A549 (cell line): Measurements from ENCODE around the gene ACTR2.

Experiments used
- ATOH8 ChIP-seq: fragments of 250-450 bp; sonication (Bioruptor Pico); IDR thresholded peaks from 2 replicates; pipeline ENCODE4 v1.5.0; 2020; ENCODE audit warnings: low read depth, mild to moderate bottlenecking, moderate library complexity
- CTCF ChIP-seq: fragments of >200 bp; sonication (Bioruptor Twin); formaldehyde crosslinking; IDR thresholded peaks from 3 replicates; pipeline ENCODE4 v1.5.1; 2016
- EHMT2 ChIP-seq: fragments of 200-600 bp; sonication (generic); IDR thresholded peaks from 2 replicates; pipeline ENCODE4 v1.6.1; 2016; ENCODE audit warnings: antibody characterized with exemption, low read depth, mild to moderate bottlenecking, moderate library complexity
- MAX ChIP-seq: IDR thresholded peaks from 2 replicates; pipeline ENCODE4 v1.6.1; 2012
- POLR2A ChIP-seq: IDR thresholded peaks from 2 replicates; pipeline ENCODE4 v1.6.1; 2012; ENCODE audit warnings: mild to moderate bottlenecking, low read length
- RAD21 ChIP-seq, 2 experiments: fragments of >200 bp in 1 of 2; sonication (Bioruptor Twin) in 1 of 2; formaldehyde crosslinking in 1 of 2; IDR thresholded peaks in 1 of 2; conservative IDR thresholded peaks in 1 of 2; 2 replicates in 1 of 2; 3 replicates in 1 of 2; pipeline ENCODE4 v1.6.1; 2012 to 2018; ENCODE audit warnings: inconsistent platforms in 1 of 2
- RFX5 ChIP-seq: fragments of 450-650 bp; IDR thresholded peaks from 2 replicates; pipeline ENCODE4 v1.7.1; 2014; ENCODE audit warnings: antibody characterized with exemption, mild to moderate bottlenecking, moderate library complexity
- SMC3 ChIP-seq: fragments of >200 bp; sonication (Bioruptor Twin); formaldehyde crosslinking; IDR thresholded peaks from 3 replicates; pipeline ENCODE4 v1.6.1; 2018; ENCODE audit warnings: inconsistent platforms

GRCh38 chr2:65275141-65275915 is 47.7 kb downstream of the ACTR2 start:
- no peak for TF ChIP-seq CTCF
- TF ChIP-seq ATOH8 (CRISPR knock-in tag), result no peak
- TF ChIP-seq POLR2A, result no peak
- no peak for TF ChIP-seq SMC3
- no peak for TF ChIP-seq EHMT2
- no peak for TF ChIP-seq RAD21 (conservative IDR thresholded peaks at IDR 0.05 in 1 of 2, IDR thresholded peaks at IDR 0.05 in 1 of 2)
- no peak for TF ChIP-seq MAX
- no peak for TF ChIP-seq RFX5
